NCI-H2107 (cell line): ENCODE data around the gene FAM171A2.

Source experiments
- DNase-seq: peaks from one replicate; lab custom pipeline; 2025; lab: John Stamatoyannopoulos, UW

The FAM171A2 gene

GRCh38 chr17:44307387-44308186 is 56.1 kb downstream of the FAM171A2 start:
- no peak for DNase-seq

- DNase-seq: no peak
Observed at GRCh38 chr17:44304651-44305050, 59.0 kb downstream of the FAM171A2 start.
